HCT116 (cell line): ENCODE measurements around the gene MTM1. TPM values are rescaled to one million over a fixed set of nuclear protein-coding genes. Genes with fewer than 3 reads are reported as not detected.

ENCODE experiments used
- ATAC-seq: fragments of 200-7000 bp; cut with Tn5 transposase; 2 replicates; pipeline ENCODE4 v1.9.1; 2020; ENCODE audit warnings: mild to moderate bottlenecking, moderate library complexity
- BruUV-seq: library from RNA; stranded (reverse); fragments of 400-500 nt; replicated peaks from 2 replicates; lab custom pipeline; 2021; lab: Mats Ljungman, UMichigan
- CTCF ChIA-PET: fragments of 300-600 bp; sonication (Branson Sonifier 250); formaldehyde crosslinking; loops from one replicate; lab custom pipeline; 2021; ENCODE audit warnings: antibody characterized with exemption; lab: Charles Lee
- POLR2A ChIA-PET: fragments of 300-600, 350-600 bp; sonication (Branson Sonifier 250); formaldehyde crosslinking; loops from one replicate; lab custom pipeline; 2021; ENCODE audit warnings: antibody characterized with exemption; lab: Charles Lee
- RAD21 ChIA-PET, 2 experiments: fragments of 300-600 bp; sonication (Branson Sonifier 250); formaldehyde crosslinking; loops; one replicate each; lab custom pipeline; 2023; ENCODE audit warnings: low total read pairs in 2 of 2; ENCODE audit not compliant: uncharacterized antibody in 2 of 2, unreplicated experiment in 2 of 2, low non-redundant PET in 1 of 2; lab: Charles Lee
- DNase-seq: peaks from one replicate; pipeline ENCODE4 v3.0.0-alpha.2; 2010; ENCODE audit warnings: low read depth, low spot score
- H2AFZ ChIP-seq: fragments of 200-600 bp; shearing (Covaris generic), sonication (generic); 2 replicates; pipeline ENCODE4 v1.6.1; 2017; ENCODE audit warnings: low read depth, mixed run types, mixed read lengths, antibody characterized with exemption, low read length; ENCODE audit not compliant: poor library complexity, severe bottlenecking
- H3K27ac ChIP-seq: 2 replicates; pipeline ENCODE4 v1.5.1; 2012; ENCODE audit warnings: low read depth, low read length
- H3K27me3 ChIP-seq: fragments of 200-600 bp; sonication (generic); 2 replicates; pipeline ENCODE4 v1.6.1; 2016; ENCODE audit warnings: mixed run types, low read length, mixed read lengths; ENCODE audit not compliant: insufficient read depth
- H3K36me3 ChIP-seq, 2 experiments: fragments of 200-500 bp in 1 of 2; fragments of 200-600 bp in 1 of 2; sonication (Bioruptor generic) in 1 of 2; sonication (generic) in 1 of 2; 2 replicates each; pipeline versions ENCODE4 v1.5.1 to v1.6.1; 2014 to 2016; ENCODE audit warnings: low read length in 2 of 2, inconsistent platforms in 1 of 2, mixed read lengths in 1 of 2, mixed run types in 1 of 2; ENCODE audit not compliant: insufficient read depth in 2 of 2, control insufficient read depth in 1 of 2
- H3K4me1 ChIP-seq, 2 experiments: fragments of 200-600 bp in 1 of 2; sonication (generic) in 1 of 2; 2 replicates each; pipeline versions ENCODE4 v1.5.1 to v1.6.1; 2012 to 2017; ENCODE audit warnings: low read length in 2 of 2, inconsistent platforms in 1 of 2, mild to moderate bottlenecking in 1 of 2, mixed read lengths in 1 of 2, mixed run types in 1 of 2, moderate library complexity in 1 of 2; ENCODE audit not compliant: insufficient read depth in 2 of 2, control insufficient read depth in 1 of 2
- H3K4me2 ChIP-seq: fragments of 200-600 bp; sonication (generic); 2 replicates; pipeline ENCODE4 v1.6.1; 2017; ENCODE audit warnings: mixed run types, low read length, mixed read lengths
- H3K4me3 ChIP-seq, 2 experiments: fragments of 200-600 bp in 1 of 2; sonication (generic) in 1 of 2; replicated peaks in 1 of 2; 2 replicates each; pipeline ENCODE4 v1.5.1; 2011 to 2016; ENCODE audit warnings: low read length in 2 of 2, control low read depth in 1 of 2, low read depth in 1 of 2, mild to moderate bottlenecking in 1 of 2, mixed read lengths in 1 of 2, mixed run types in 1 of 2
- H3K79me2 ChIP-seq: fragments of 200-600 bp; sonication (generic); 2 replicates; pipeline ENCODE4 v1.6.1; 2017; ENCODE audit warnings: mild to moderate bottlenecking, mixed run types, low read length, moderate library complexity, mixed read lengths; ENCODE audit not compliant: insufficient read depth
- H3K9ac ChIP-seq: fragments of 200-600 bp; sonication (generic); 2 replicates; pipeline ENCODE4 v1.6.1; 2016; ENCODE audit warnings: low read length, mixed read lengths
- H3K9me2 ChIP-seq: fragments of 200-600 bp; sonication (generic), shearing (Covaris generic); 2 replicates; pipeline ENCODE4 v1.6.1; 2017; ENCODE audit warnings: mixed run types, mild to moderate bottlenecking, moderate library complexity; ENCODE audit not compliant: insufficient read depth
- H3K9me3 ChIP-seq, 2 experiments: fragments of 200-500 bp in 1 of 2; fragments of 200-600 bp in 1 of 2; sonication (Bioruptor generic) in 1 of 2; sonication (generic) in 1 of 2; 2 replicates each; pipeline ENCODE4 v1.6.1; 2014 to 2017; ENCODE audit warnings: low read length in 2 of 2, mixed read lengths in 2 of 2, inconsistent platforms in 1 of 2, low read depth in 1 of 2, mild to moderate bottlenecking in 1 of 2, mixed run types in 1 of 2, moderate library complexity in 1 of 2; ENCODE audit not compliant: control insufficient read depth in 1 of 2, insufficient read depth in 1 of 2
- H4K20me1 ChIP-seq: fragments of 200-600 bp; sonication (generic), shearing (Covaris generic); 2 replicates; pipeline ENCODE4 v1.6.1; 2017; ENCODE audit warnings: mixed run types, mild to moderate bottlenecking, moderate library complexity; ENCODE audit not compliant: insufficient read depth
- CBX3 ChIP-seq: IDR thresholded peaks from 2 replicates; pipeline ENCODE4 v1.6.1; 2012; ENCODE audit warnings: low read depth
- CEBPB ChIP-seq: IDR thresholded peaks from 2 replicates; pipeline ENCODE4 v1.6.1; 2012; ENCODE audit warnings: low read depth
- EZH2 ChIP-seq: fragments of 200-600 bp; sonication (generic); IDR thresholded peaks from 2 replicates; pipeline ENCODE4 v1.6.1; 2017; ENCODE audit warnings: antibody characterized with exemption, mixed run types
- EZH2phosphoT487 ChIP-seq: fragments of 200-600 bp; IDR thresholded peaks from 2 replicates; pipeline ENCODE4 v1.6.1; 2018; ENCODE audit warnings: antibody characterized with exemption, borderline replicate concordance
- RAD21 ChIP-seq: IDR thresholded peaks from 2 replicates; pipeline ENCODE4 v1.6.1; 2012; ENCODE audit warnings: low read depth, mild to moderate bottlenecking
- REST ChIP-seq: IDR thresholded peaks from 2 replicates; pipeline ENCODE4 v1.6.1; 2012; ENCODE audit warnings: low read depth
- SIN3A ChIP-seq: IDR thresholded peaks from 2 replicates; pipeline ENCODE4 v1.6.1; 2012; ENCODE audit warnings: low read depth
- SP1 ChIP-seq: IDR thresholded peaks from 2 replicates; pipeline ENCODE4 v1.6.1; 2012; ENCODE audit warnings: low read depth
- SRF ChIP-seq: IDR thresholded peaks from 2 replicates; pipeline ENCODE4 v1.6.1; 2012; ENCODE audit warnings: low read depth
- YY1 ChIP-seq: IDR thresholded peaks from 2 replicates; pipeline ENCODE4 v1.6.1; 2011; ENCODE audit warnings: low read length, low read depth, moderate library complexity, mild to moderate bottlenecking; ENCODE audit not compliant: insufficient replicate concordance; ENCODE audit errors: extremely low read depth
- ZFX ChIP-seq: fragments of 450-650 bp; IDR thresholded peaks from 2 replicates; pipeline ENCODE4 v1.6.1; 2017
- intact Hi-C: fragments of 100-400 bp; cut with micrococcal nuclease; formaldehyde crosslinking; loops from 2 replicates; pipeline ENCODE4 v1.10.0; 2022
- total RNA-seq: library from RNA; stranded (reverse); gene quantifications from one replicate; pipeline ENCODE4 v1.2.1, GENCODE V29; 2021; ENCODE audit not compliant: unreplicated experiment
- TF ChIP-seq, protein P1 (sequence below): IDR thresholded peaks from 2 replicates; pipeline ENCODE4 v1.6.1; 2012

The MTM1 gene
- total RNA-seq, 1 experiment from 2014 or later: 6.5 TPM

- Histone ChIP-seq H3K4me2 (no peak overlapping the region), H3K27ac (no peak overlapping the region), H3K36me3 (no peaks in the 10 kb centered on the region), H2AFZ (no peak overlapping the region), H3K4me3 (no peak overlapping the region), H3K27me3 (no peaks in the 10 kb centered on the region), H4K20me1 (no peaks in the 10 kb centered on the region), H3K4me1 (no peaks in the 10 kb centered on the region), H3K9ac (no peak overlapping the region), H3K9me2 (no peaks in the 10 kb centered on the region), H3K79me2 (no peaks in the 10 kb centered on the region), H3K9me3 (no peaks in the 10 kb centered on the region)
- TF ChIP-seq EZH2phosphoT487 (no peak), EZH2 (no peak), CEBPB (no peak), YY1 (no peak), ZFX (no peak), RAD21 (no peak), REST (no peak), SIN3A (no peak), SP1 (no peak), CBX3 (no peak), SRF (no peak)
- TF ChIP-seq, protein P1, sequence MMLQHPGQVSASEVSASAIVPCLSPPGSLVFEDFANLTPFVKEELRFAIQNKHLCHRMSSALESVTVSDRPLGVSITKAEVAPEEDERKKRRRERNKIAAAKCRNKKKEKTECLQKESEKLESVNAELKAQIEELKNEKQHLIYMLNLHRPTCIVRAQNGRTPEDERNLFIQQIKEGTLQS: no peak
- DNase-seq: no peak
- no peak for ATAC-seq
- BruUV-seq: no TSS peak
- intact Hi-C loops: loop anchor here (5.0 kb wide), 1 partner anchor 757 kb away; no protein-coding TSS in a partner anchor
- RAD21 ChIA-PET: no interaction called here
- CTCF ChIA-PET: no interaction called here
- POLR2A ChIA-PET: no interaction called here
Measured at GRCh38 chrX:150719621-150720020, 151.2 kb downstream of the MTM1 start.

Other genes with a start within 250 kb of the MTM1 start
- gene MAMLD1, start 205.3 kb upstream of the MTM1 start, total RNA-seq: 3.6 TPM
- gene MTMR1, start 124.8 kb downstream of the MTM1 start, total RNA-seq: 20.0 TPM